SK-N-MC (cell line): ENCODE data around the gene SLC24A1.
A peak's percentile ranks its signal among the peaks of the same experiment; 100 is the strongest.

Experiments used
- DNase-seq: peaks from one replicate; pipeline ENCODE4 v3.0.0-alpha.2; 2011; ENCODE audit warnings: low read depth, low spot score
- H3K27ac ChIP-seq: fragments of 200-600 bp; sonication (generic); 2 replicates; pipeline ENCODE4 v1.5.1; 2016; ENCODE audit warnings: mixed run types
- H3K36me3 ChIP-seq: fragments of 200-600 bp; sonication (generic); 2 replicates; pipeline ENCODE4 v1.6.1; 2017; ENCODE audit warnings: antibody characterized with exemption, low read length, mixed read lengths; ENCODE audit not compliant: insufficient read depth
- H3K4me3 ChIP-seq: fragments of 200-600 bp; sonication (generic); 2 replicates; pipeline ENCODE4 v1.5.1; 2016
- H3K9ac ChIP-seq: fragments of 200-600 bp; sonication (generic); 2 replicates; pipeline ENCODE4 v1.8.0; 2017; ENCODE audit warnings: mixed run types, mixed read lengths; ENCODE audit not compliant: insufficient read length
- H3K9me3 ChIP-seq: fragments of 200-600 bp; sonication (generic); 2 replicates; pipeline ENCODE4 v1.6.1; 2017; ENCODE audit warnings: low read depth, mild to moderate bottlenecking, antibody characterized with exemption, low read length, moderate library complexity, mixed read lengths
- EZH2 ChIP-seq: fragments of 200-600 bp; sonication (generic); IDR thresholded peaks from one replicate; pipeline ENCODE4 v1.6.1; 2017; ENCODE audit warnings: antibody characterized with exemption
- FOXP2 ChIP-seq: optimal IDR thresholded peaks from 2 replicates; pipeline ENCODE3; 2011; ENCODE audit warnings: mild to moderate bottlenecking, moderate library complexity; ENCODE audit not compliant: insufficient read depth; ENCODE audit errors: extremely low read length, control extremely low read depth
- POLR2AphosphoS5 ChIP-seq: IDR thresholded peaks from 2 replicates; pipeline ENCODE4 v1.6.1; 2012; ENCODE audit warnings: mild to moderate bottlenecking, low read depth, low read length, borderline replicate concordance

Gene SLC24A1

DNA sequence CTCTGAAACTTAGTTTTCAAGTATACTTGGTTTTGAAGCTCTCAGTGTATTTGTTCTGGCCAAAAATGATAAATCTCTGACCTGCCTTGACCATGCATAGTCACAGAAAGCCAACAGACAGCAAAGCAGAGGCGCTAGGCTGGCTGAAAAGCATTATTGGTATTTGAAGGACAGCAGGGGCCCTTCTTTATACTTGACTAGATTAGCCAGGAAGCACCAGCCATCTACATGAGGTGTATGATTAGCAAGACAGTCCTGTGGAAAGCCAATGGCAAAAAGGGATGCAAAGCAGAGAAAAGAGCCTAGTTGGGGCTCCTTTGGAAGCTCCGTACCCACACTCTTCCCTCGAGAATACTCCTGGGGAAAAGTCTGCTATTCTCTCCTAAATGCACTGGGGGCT is 7.8 kb downstream of the SLC24A1 start:
- H3K27ac ChIP-seq: no peak overlapping the region
- no peak for DNase-seq
- H3K9me3 ChIP-seq: no peaks in the 10 kb centered on the region
- no peak overlapping the region for H3K4me3 ChIP-seq
- H3K9ac ChIP-seq: no peak overlapping the region
- TF ChIP-seq FOXP2: no peak
- TF ChIP-seq POLR2AphosphoS5: no peak
- no peak for TF ChIP-seq EZH2
- H3K36me3 ChIP-seq: no peaks in the 10 kb centered on the region

GRCh38 chr15:65630760-65631159 is 9.0 kb downstream of the SLC24A1 start:
- no peaks in the 10 kb centered on the region for H3K36me3 ChIP-seq
- no peak for DNase-seq
- H3K9ac ChIP-seq: no peak overlapping the region
- no peak overlapping the region for H3K4me3 ChIP-seq
- H3K9me3 ChIP-seq: no peaks in the 10 kb centered on the region
- TF ChIP-seq POLR2AphosphoS5: no peak
- TF ChIP-seq FOXP2: no peak
- TF ChIP-seq EZH2: no peak
- no peak overlapping the region for H3K27ac ChIP-seq

DNA sequence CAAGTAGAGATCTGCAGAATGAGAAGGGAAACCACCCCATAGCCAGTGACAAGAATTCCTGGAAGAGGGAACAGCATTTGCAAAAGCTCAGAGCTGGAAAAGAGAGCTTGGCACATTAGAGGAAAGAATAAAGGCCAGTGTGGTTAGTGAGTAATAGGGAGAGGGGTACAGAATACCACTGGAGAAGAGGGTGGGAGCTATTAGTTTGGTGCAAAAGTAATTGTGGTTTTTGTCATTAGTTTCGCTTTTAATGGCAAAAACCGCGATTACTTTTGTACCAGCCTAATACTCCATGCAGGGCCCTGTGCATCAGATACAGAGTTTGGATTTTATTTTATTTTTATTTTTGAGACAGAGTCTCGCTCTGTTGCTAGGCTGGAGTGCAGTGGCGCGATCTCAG is 9.8 kb downstream of the SLC24A1 start:
- TF ChIP-seq POLR2AphosphoS5 (no peak), FOXP2 (no peak), EZH2 (no peak)
- Histone ChIP-seq H3K9me3 (no peaks in the 10 kb centered on the region), H3K9ac (no peak overlapping the region), H3K27ac (no peak overlapping the region), H3K36me3 (no peaks in the 10 kb centered on the region), H3K4me3 (no peak overlapping the region)
- DNase-seq: no peak

DNA sequence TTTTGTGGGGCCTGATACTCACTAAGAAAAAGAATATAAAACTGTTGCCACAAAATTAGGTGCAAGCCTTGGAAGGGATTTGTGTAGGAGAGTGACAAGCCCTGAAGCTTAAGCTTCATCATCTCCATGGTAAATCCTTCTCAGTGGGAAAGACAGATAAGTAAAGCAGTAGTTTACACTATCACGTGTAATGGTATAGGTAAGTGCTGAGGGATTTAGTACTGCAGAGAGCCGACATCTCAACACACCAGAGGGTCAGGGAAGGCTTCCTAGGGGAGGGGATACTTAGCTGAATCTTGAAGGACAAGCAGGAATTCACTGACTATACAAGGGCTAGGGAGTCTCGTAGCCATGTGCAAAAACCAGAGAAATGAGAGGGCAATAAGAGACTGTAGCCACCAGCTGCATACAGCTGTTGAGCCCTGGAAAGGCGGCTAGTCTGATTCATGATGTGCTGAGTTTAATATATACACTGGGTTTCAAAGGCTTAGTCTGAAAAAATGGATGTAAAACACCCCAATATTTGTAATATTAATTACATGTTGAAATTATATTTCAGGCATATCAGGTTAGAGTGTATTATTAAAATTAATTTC is 11.1 kb downstream of the SLC24A1 start:
- Histone ChIP-seq H3K9ac (no peak overlapping the region), H3K4me3 (no peak overlapping the region), H3K36me3 (no peaks in the 10 kb centered on the region), H3K27ac (no peak overlapping the region), H3K9me3 (no peaks in the 10 kb centered on the region)
- TF ChIP-seq FOXP2 (no peak), EZH2 (no peak)
- no peak for DNase-seq

GRCh38 chr15:65633752-65634151 is 12.0 kb downstream of the SLC24A1 start:
- no peaks in the 10 kb centered on the region for H3K9me3 ChIP-seq
- no peak overlapping the region for H3K9ac ChIP-seq
- H3K27ac ChIP-seq: no peak overlapping the region

GRCh38 chr15:65634356-65634755 is 12.6 kb downstream of the SLC24A1 start:
- TF ChIP-seq EZH2: no peak
- TF ChIP-seq FOXP2: no peak
- no peak for TF ChIP-seq POLR2AphosphoS5
- no peak for DNase-seq
- Histone ChIP-seq H3K4me3 (no peak overlapping the region), H3K9me3 (no peaks in the 10 kb centered on the region), H3K9ac (no peak overlapping the region), H3K27ac (no peak overlapping the region), H3K36me3 (no peaks in the 10 kb centered on the region)

More at GRCh38 chr15:65633752-65634151, 12.0 kb downstream of the SLC24A1 start:
- Histone ChIP-seq H3K36me3 (no peaks in the 10 kb centered on the region), H3K4me3 (no peak overlapping the region)
- DNase-seq: no peak
- no peak for TF ChIP-seq POLR2AphosphoS5
- TF ChIP-seq EZH2: no peak
- no peak for TF ChIP-seq FOXP2

DNA sequence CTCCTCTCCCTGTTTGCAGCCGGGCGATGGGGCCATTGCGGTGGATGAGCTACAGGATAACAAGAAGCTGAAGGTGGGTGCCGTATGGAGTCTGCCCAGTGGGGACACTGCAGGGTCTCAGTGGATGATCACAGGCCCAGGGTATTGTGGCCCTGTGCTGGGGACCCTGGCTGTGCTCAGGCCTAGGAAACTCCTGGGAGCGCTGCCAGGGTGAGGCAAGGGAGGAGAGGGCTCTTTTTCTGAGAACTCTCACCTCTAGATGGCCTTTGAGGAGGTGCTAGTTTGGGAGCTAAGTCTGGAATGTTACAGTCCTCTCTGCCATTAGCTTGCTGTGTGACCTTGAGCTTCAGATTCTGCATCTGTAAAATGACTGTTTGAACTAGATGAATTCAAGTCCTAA is 16.4 kb downstream of the SLC24A1 start:
- TF ChIP-seq POLR2AphosphoS5: no peak
- TF ChIP-seq FOXP2: no peak
- no peak for TF ChIP-seq EZH2
- no peak for DNase-seq
- H3K36me3 ChIP-seq: no peaks in the 10 kb centered on the region
- H3K4me3 ChIP-seq: peak overlapping the region; percentile 7; the same call in 1 of the 2 replicates
- H3K27ac ChIP-seq: no peak overlapping the region
- H3K9ac ChIP-seq: no peak overlapping the region
- H3K9me3 ChIP-seq: no peaks in the 10 kb centered on the region

GRCh38 chr15:65638681-65639089 is 16.9 kb downstream of the SLC24A1 start:
- peak overlapping the region; percentile 7; the same call in 1 of the 2 replicates for H3K4me3 ChIP-seq

GRCh38 chr15:65639509-65639908 is 17.8 kb downstream of the SLC24A1 start:
- Histone ChIP-seq H3K9ac (no peak overlapping the region), H3K36me3 (no peaks in the 10 kb centered on the region), H3K4me3 (no peak overlapping the region), H3K27ac (no peak overlapping the region), H3K9me3 (no peaks in the 10 kb centered on the region)
- TF ChIP-seq EZH2 (no peak), FOXP2 (no peak)
- DNase-seq: no peak

More at GRCh38 chr15:65638681-65639089, 16.9 kb downstream of the SLC24A1 start:
- TF ChIP-seq FOXP2 (no peak), EZH2 (no peak), POLR2AphosphoS5 (no peak)
- no peak overlapping the region for H3K27ac ChIP-seq
- peak; percentile 40 for DNase-seq
- H3K36me3 ChIP-seq: no peaks in the 10 kb centered on the region
- no peak overlapping the region for H3K9ac ChIP-seq
- H3K9me3 ChIP-seq: no peaks in the 10 kb centered on the region
